T-cell (primary cell): ENCODE results near the gene RPL36A. TPM values are rescaled to one million over a fixed set of nuclear protein-coding genes. Genes with fewer than 3 reads are reported as not detected.

Experiments used
- ATAC-seq, 4 experiments: fragments of 200-7000 bp in 3 of 4; fragments of 150-1000 bp in 1 of 4; cut with Tn5 transposase; replicated peaks in 1 of 4; 1 replicate in 3 of 4; 2 replicates in 1 of 4; pipeline ENCODE4 v1.10.0; 2021; ENCODE audit warnings: moderate library complexity in 3 of 4, mild to moderate bottlenecking in 2 of 4, moderate number of reproducible peaks in 1 of 4
- CTCF ChIA-PET, 2 donors: fragments of 300-600 bp; sonication (Branson Sonifier 250); formaldehyde crosslinking; loops; one replicate each; lab custom pipeline; 2022; ENCODE audit warnings: antibody characterized with exemption in 2 of 2; lab: Charles Lee
- POLR2A ChIA-PET, 2 donors: fragments of 300-600 bp; sonication (Branson Sonifier 250); formaldehyde crosslinking; loops; one replicate each; lab custom pipeline; 2022; ENCODE audit warnings: antibody characterized with exemption in 2 of 2; lab: Charles Lee
- DNase-seq, 35 experiments: peaks; one replicate each; pipeline versions ENCODE4 v3.0.0 to v3.0.0-alpha.2; 2013 to 2023
- H3K27ac ChIP-seq: one replicate; pipeline ENCODE4 v1.5.1; 2013; ENCODE audit warnings: low read length
- H3K27me3 ChIP-seq, 2 experiments: replicated peaks in 1 of 2; 1 replicate in 1 of 2; 2 replicates in 1 of 2; pipeline versions ENCODE4 v1.6.1 to v1.7.0; 2013; ENCODE audit warnings: low read length in 1 of 2, mixed read lengths in 1 of 2; ENCODE audit not compliant: control insufficient read depth in 2 of 2, insufficient read depth in 2 of 2; ENCODE audit errors: extremely low read depth in 1 of 2
- H3K36me3 ChIP-seq, 2 donors: 1 replicate in 1 of 2; 2 replicates in 1 of 2; pipeline versions ENCODE4 v1.6.1 to v1.7.0; 2013; ENCODE audit warnings: low read length in 1 of 2; ENCODE audit not compliant: control insufficient read depth in 2 of 2, insufficient read depth in 1 of 2; ENCODE audit errors: extremely low read depth in 1 of 2
- H3K4me1 ChIP-seq, 2 experiments: 1 replicate in 1 of 2; 2 replicates in 1 of 2; pipeline versions ENCODE4 v1.6.1 to v1.7.0; 2013; ENCODE audit warnings: low read length in 2 of 2, mixed read lengths in 1 of 2; ENCODE audit not compliant: insufficient read depth in 2 of 2, control insufficient read depth in 1 of 2; ENCODE audit errors: extremely low read depth in 1 of 2
- H3K4me3 ChIP-seq, 2 donors: 1 replicate in 1 of 2; 2 replicates in 1 of 2; pipeline versions ENCODE4 v1.5.1 to v1.7.0; 2013; ENCODE audit warnings: mild to moderate bottlenecking in 2 of 2, low read length in 1 of 2, moderate library complexity in 1 of 2; ENCODE audit not compliant: control insufficient read depth in 1 of 2; ENCODE audit errors: extremely low read depth in 1 of 2
- H3K9me3 ChIP-seq: 2 replicates; pipeline ENCODE4 v1.7.0; 2013
- H3K27ac Mint-ChIP-seq, 2 donors: one replicate each; pipeline ENCODE4 v1.8.0; 2020 to 2021; ENCODE audit warnings: mild to moderate bottlenecking in 2 of 2, mixed read lengths in 2 of 2
- H3K27me3 Mint-ChIP-seq, 2 donors: one replicate each; pipeline ENCODE4 v1.8.0; 2021 to 2022; ENCODE audit warnings: mixed read lengths in 2 of 2
- H3K36me3 Mint-ChIP-seq: one replicate; pipeline ENCODE4 v1.8.0; 2021; ENCODE audit warnings: mixed read lengths
- H3K4me1 Mint-ChIP-seq, 3 donors: one replicate each; pipeline ENCODE4 v1.8.0; 2020 to 2022; ENCODE audit warnings: mixed read lengths in 3 of 3, mild to moderate bottlenecking in 1 of 3
- H3K4me3 Mint-ChIP-seq, 3 donors: one replicate each; pipeline ENCODE4 v1.8.0; 2020 to 2022; ENCODE audit warnings: mild to moderate bottlenecking in 3 of 3, mixed read lengths in 3 of 3, moderate library complexity in 3 of 3
- H3K9me3 Mint-ChIP-seq, 3 donors: one replicate each; pipeline ENCODE4 v1.8.0; 2020 to 2022; ENCODE audit warnings: mixed read lengths in 3 of 3
- WGBS: methylation state at CpG from one replicate; pipeline ENCODE4 v1.1.5; 2013; ENCODE audit warnings: missing lambda C conversion rate; ENCODE audit not compliant: insufficient coverage; 5-methylcytosine and 5-hydroxymethylcytosine counted together
- total RNA-seq, 35 experiments: library from RNA in 6 of 35; stranded (reverse) in 6 of 35; fragments of 120-200 nt in 1 of 35; gene quantifications; one replicate each; pipeline versions ENCODE4 v1.2.1 to v1.2.4 and lab custom pipeline; 2013 to 2026

RPL36A gene
- 100 to 1,000 TPM; 183 to 509 (median 431) TPM for total RNA-seq
- total RNA-seq (2013): 3,139 TPM
- 10.8 to 49.6 (median 18.6) reads per million in 29 experiments for total RNA-seq (lab: John Stamatoyannopoulos, UW)

- H3K27me3 Mint-ChIP-seq: peaks cover 0 to 4% of the 10 kb centered on the region in 2 donors
- WGBS: 0% methylated on average over 7 of the region's 47 CpGs
Measured at GRCh38 chrX:101390664-101391525, at the start of gene RPL36A. Gene RPL36A (plus strand): TSS chrX:101391011. CDS start chrX:101391044, 33 bp downstream.

GRCh38 chrX:101347859-101348451 is 42.9 kb upstream of the RPL36A start:
- H3K27ac Mint-ChIP-seq: peak overlapping the region; percentile 83 to 92
- H3K36me3 ChIP-seq: no peaks in the 10 kb centered on the region
- peaks cover 2 to 14% of the 10 kb centered on the region in 2 experiments for H3K4me1 ChIP-seq
- H3K4me1 Mint-ChIP-seq: peaks cover 8 to 19% (median 18%) of the 10 kb centered on the region in 3 donors
- peaks cover 4% of the 10 kb centered on the region for H3K36me3 Mint-ChIP-seq
- H3K27ac ChIP-seq: peak overlapping the region; percentile 62
- H3K27me3 Mint-ChIP-seq: peaks cover 0 to 4% of the 10 kb centered on the region in 2 donors
- DNase-seq: peak in 4 of 35 experiments; percentile 0 to 9 (median 1)
- no peaks in the 10 kb centered on the region for H3K27me3 ChIP-seq
- H3K9me3 Mint-ChIP-seq: no peaks in the 10 kb centered on the region
- ATAC-seq: peak in 1 of 4 experiments; percentile 13
- WGBS: 10% methylated on average over 2 of the region's 14 CpGs
- POLR2A ChIA-PET: interaction anchor here in 1 of 2 donors (1.3 to 1.4 kb wide), 2 partner anchors 43 to 584 kb away, joined by 3 to 5 read pairs; partner anchors contain the start of genes RPL36A and ZMAT1
- H3K9me3 ChIP-seq: no peaks in the 10 kb centered on the region
- CTCF ChIA-PET: interaction anchor here in 1 of 2 donors (1.8 kb wide), 1 partner anchor 43 kb away, joined by 5 read pairs; the partner anchor contains the start of gene RPL36A
- H3K4me3 Mint-ChIP-seq: peak overlapping the region; percentile 87 to 91 (median 89)
- peak overlapping the region; percentile 74 to 75 for H3K4me3 ChIP-seq

More at GRCh38 chrX:101390664-101391525, at the start of gene RPL36A:
- Histone ChIP-seq H3K36me3 (peaks cover 0 to 6% of the 10 kb centered on the region in 2 donors), H3K4me1 (peaks cover 5 to 11% of the 10 kb centered on the region in 2 experiments), H3K27ac (peak within 1 kb of the TSS; percentile 81), H3K27me3 (no peaks in the 10 kb centered on the region), H3K4me3 (peak within 1 kb of the TSS; percentile 64 to 65), H3K9me3 (no peaks in the 10 kb centered on the region)
- Mint-ChIP-seq H3K4me1 (peaks cover 19 to 35% (median 30%) of the 10 kb centered on the region in 3 donors), H3K27ac (peak within 1 kb of the TSS; percentile 93 to 94), H3K36me3 (peaks cover 18% of the 10 kb centered on the region), H3K9me3 (no peaks in the 10 kb centered on the region), H3K4me3 (peak within 1 kb of the TSS; percentile 88 to 93 (median 92))
- DNase-seq: peak; percentile 54 to 87 (median 68)
- ATAC-seq: peak; percentile 93 to 96 (median 94)
- CTCF ChIA-PET: interaction anchor here (0.8 to 1.4 kb wide), 6 partner anchors 12 to 44 kb away, joined by 3 to 5 read pairs (median 4); partner anchors contain the start of gene TIMM8A (in 1 of the 2)
- POLR2A ChIA-PET: interaction anchor here in 1 of 2 donors (0.8 to 1.2 kb wide), 3 partner anchors 13 to 570 kb away, joined by 3 read pairs; partner anchors contain the start of genes CSTF2 and TIMM8A

DNA sequence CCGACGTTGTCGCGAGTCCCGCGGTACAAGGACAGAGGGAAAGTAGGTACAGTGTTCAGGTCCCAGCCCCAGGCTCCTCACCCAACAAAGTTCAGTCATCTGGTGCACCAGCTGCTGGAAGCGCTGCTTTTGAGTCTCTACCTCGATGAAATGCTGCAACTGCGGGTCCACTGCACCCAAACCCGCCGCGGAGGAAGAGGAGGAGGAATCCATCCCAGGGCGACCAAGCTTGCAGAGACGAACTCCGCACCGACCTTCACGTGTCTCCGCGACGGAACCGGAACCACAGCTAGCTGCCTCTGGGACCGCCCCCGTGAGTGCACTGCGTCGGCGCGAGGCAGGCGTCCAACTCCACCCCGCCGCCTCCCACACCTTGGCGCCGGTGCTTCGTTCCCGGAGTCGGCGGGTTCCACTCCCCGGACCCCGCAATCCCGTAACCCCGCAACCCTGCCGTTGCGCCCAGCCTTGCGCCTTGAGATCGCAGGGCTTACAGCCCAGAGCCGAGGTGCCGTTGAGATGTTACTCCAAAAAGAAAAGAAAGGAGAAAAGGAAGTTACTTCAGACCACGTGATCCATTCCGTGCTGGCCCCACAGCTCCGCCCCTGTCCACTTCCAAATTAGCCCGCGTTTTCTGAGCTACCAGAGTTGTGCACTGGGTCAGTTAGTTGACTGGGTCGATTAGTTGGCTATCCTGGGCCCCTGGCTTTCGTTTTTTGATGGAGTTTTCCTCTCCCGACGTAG is 42.2 kb upstream of the RPL36A start, which contains the start of gene TIMM8A:
TSS of gene TIMM8A (minus strand) at position 291 of the 741 bp plus-strand sequence. CDS start at position 213, 78 bp downstream.
- no peaks in the 10 kb centered on the region for H3K9me3 Mint-ChIP-seq
- H3K36me3 ChIP-seq: no peaks in the 10 kb centered on the region
- peak within 1 kb of the TSS; percentile 87 to 91 (median 89) for H3K4me3 Mint-ChIP-seq
- ATAC-seq (peak; percentile 99), DNase-seq (peak; percentile 48 to 81 (median 69))
- peaks cover 8 to 19% (median 18%) of the 10 kb centered on the region in 3 donors for H3K4me1 Mint-ChIP-seq
- H3K27me3 Mint-ChIP-seq: peaks cover 0 to 4% of the 10 kb centered on the region in 2 donors
- peak within 1 kb of the TSS; percentile 74 to 75 for H3K4me3 ChIP-seq
- peaks cover 2 to 14% of the 10 kb centered on the region in 2 experiments for H3K4me1 ChIP-seq
- peak within 1 kb of the TSS; percentile 83 to 92 for H3K27ac Mint-ChIP-seq
- H3K36me3 Mint-ChIP-seq: peaks cover 4% of the 10 kb centered on the region
- H3K9me3 ChIP-seq: no peaks in the 10 kb centered on the region
- peak within 1 kb of the TSS; percentile 62 for H3K27ac ChIP-seq
- 0% methylated on average over 7 of the region's 55 CpGs for WGBS
- CTCF ChIA-PET: interaction anchor here in 1 of 2 donors (1.8 kb wide), 1 partner anchor 42 kb away, joined by 5 read pairs; the partner anchor contains the start of gene RPL36A
- H3K27me3 ChIP-seq: no peaks in the 10 kb centered on the region
- POLR2A ChIA-PET: interaction anchor here in 1 of 2 donors (1.3 to 1.4 kb wide), 2 partner anchors 42 to 583 kb away, joined by 3 to 5 read pairs; partner anchors contain the start of genes RPL36A and ZMAT1

- H3K4me3 ChIP-seq: peak overlapping the region; percentile 74 to 75
- no CpG with 5 or more reads among the region's 4 CpGs for WGBS
- H3K27me3 Mint-ChIP-seq: peaks cover 0 to 4% of the 10 kb centered on the region in 2 donors
- ChIA-PET CTCF (interaction anchor here in 1 of 2 donors (1.8 kb wide), 1 partner anchor 42 kb away, joined by 5 read pairs; the partner anchor contains the start of gene RPL36A), POLR2A (interaction anchor here (0.6 to 1.3 kb wide), 3 partner anchors 41 to 568 kb away, joined by 3 to 4 read pairs (median 3); partner anchors contain the start of gene RPL36A (in 1 of the 2))
- peak overlapping the region; percentile 87 to 91 (median 89) for H3K4me3 Mint-ChIP-seq
- H3K27me3 ChIP-seq: no peaks in the 10 kb centered on the region
- no peaks in the 10 kb centered on the region for H3K9me3 ChIP-seq
- DNase-seq: no peak
- H3K36me3 Mint-ChIP-seq: peaks cover 4% of the 10 kb centered on the region
- H3K36me3 ChIP-seq: no peaks in the 10 kb centered on the region
- peaks cover 8 to 19% (median 18%) of the 10 kb centered on the region in 3 donors for H3K4me1 Mint-ChIP-seq
- peak overlapping the region; percentile 62 for H3K27ac ChIP-seq
- no peaks in the 10 kb centered on the region for H3K9me3 Mint-ChIP-seq
- H3K27ac Mint-ChIP-seq: peak overlapping the region; percentile 83 to 92
- no peak for ATAC-seq
- H3K4me1 ChIP-seq: peaks cover 2 to 14% of the 10 kb centered on the region in 2 experiments
Measured at GRCh38 chrX:101349193-101349562, 41.6 kb upstream of the RPL36A start.

GRCh38 chrX:101357166-101357795 is 33.5 kb upstream of the RPL36A start:
- no peaks in the 10 kb centered on the region for H3K27me3 ChIP-seq
- ATAC-seq (no peak), DNase-seq (peak in 1 of 35 experiments; percentile 5)
- no peak overlapping the region for H3K27ac Mint-ChIP-seq
- WGBS: 38% methylated on average over 2 of the region's 5 CpGs
- peaks cover 0 to 2% (median 0%) of the 10 kb centered on the region in 3 donors for H3K4me1 Mint-ChIP-seq
- ChIA-PET CTCF (no interaction called here), POLR2A (no interaction called here)
- no peak overlapping the region for H3K27ac ChIP-seq
- H3K36me3 Mint-ChIP-seq: no peaks in the 10 kb centered on the region
- H3K9me3 ChIP-seq: no peaks in the 10 kb centered on the region
- peaks cover 0 to 24% of the 10 kb centered on the region in 2 donors for H3K27me3 Mint-ChIP-seq
- no peaks in the 10 kb centered on the region for H3K36me3 ChIP-seq
- no peaks in the 10 kb centered on the region for H3K9me3 Mint-ChIP-seq
- H3K4me3 ChIP-seq: no peak overlapping the region
- no peaks in the 10 kb centered on the region for H3K4me1 ChIP-seq
- H3K4me3 Mint-ChIP-seq: no peak overlapping the region
